Lung (tissue), 12 donors: ENCODE measurements around the gene ABCC11. TPM values are rescaled to one million over a fixed set of nuclear protein-coding genes. Genes with fewer than 3 reads are reported as not detected.

Source experiments
- ATAC-seq: fragments of 200-7000 bp; cut with Tn5 transposase; one replicate; pipeline ENCODE4 v1.9.1; 2020; ENCODE audit warnings: moderate number of reproducible peaks; ENCODE audit not compliant: insufficient read depth, low FRiP score
- DNase-seq, 3 donors: peaks; one replicate each; pipeline ENCODE4 v3.0.0-alpha.2; 2013 to 2017
- H3K27ac ChIP-seq, 2 donors: one replicate each; pipeline ENCODE4 v1.5.1; 2013; ENCODE audit warnings: mild to moderate bottlenecking in 2 of 2, moderate library complexity in 2 of 2, control low read depth in 1 of 2, inconsistent platforms in 1 of 2, low read depth in 1 of 2, low read length in 1 of 2
- H3K27me3 ChIP-seq, 3 donors: one replicate each; pipeline ENCODE4 v1.5.1; 2013; ENCODE audit warnings: low read length in 2 of 3; ENCODE audit not compliant: control insufficient read depth in 3 of 3, insufficient read depth in 3 of 3
- H3K36me3 ChIP-seq, 4 donors: one replicate each; pipeline ENCODE4 v1.5.1; 2013; ENCODE audit warnings: low read length in 4 of 4, mild to moderate bottlenecking in 1 of 4, moderate library complexity in 1 of 4; ENCODE audit not compliant: control insufficient read depth in 4 of 4, insufficient read depth in 4 of 4
- H3K4me1 ChIP-seq, 5 donors: one replicate each; pipeline ENCODE4 v1.5.1; 2013; ENCODE audit warnings: low read length in 5 of 5, mild to moderate bottlenecking in 2 of 5, moderate library complexity in 1 of 5; ENCODE audit not compliant: control insufficient read depth in 5 of 5, insufficient read depth in 5 of 5
- H3K4me3 ChIP-seq: one replicate; pipeline ENCODE4 v1.5.1; 2013; ENCODE audit warnings: mild to moderate bottlenecking, control low read depth, moderate library complexity
- H3K9ac ChIP-seq, 2 donors: one replicate each; pipeline ENCODE4 v1.5.1; 2013; ENCODE audit warnings: low read length in 2 of 2, control low read depth in 1 of 2; ENCODE audit not compliant: insufficient read depth in 1 of 2
- H3K9me3 ChIP-seq, 4 donors: one replicate each; pipeline ENCODE4 v1.5.1; 2013; ENCODE audit warnings: low read length in 3 of 4, mild to moderate bottlenecking in 1 of 4, moderate library complexity in 1 of 4; ENCODE audit not compliant: control insufficient read depth in 4 of 4, insufficient read depth in 3 of 4
- CTCF ChIP-seq: IDR thresholded peaks from 2 replicates; pipeline ENCODE4 v1.5.1; 2012; ENCODE audit warnings: mild to moderate bottlenecking; ENCODE audit errors: control extremely low read depth, extremely low read depth
- WGBS, 2 donors: extraction: QIAGEN DNeasy Blood & Tissue Kit; methylation state at CpG; one replicate each; pipeline ENCODE4 v1.1.7; 2013; 5-methylcytosine and 5-hydroxymethylcytosine counted together
- polyA plus RNA-seq, 2 donors: library from polyadenylated mRNA; stranded (reverse); fragments of 200-250 nt; gene quantifications; one replicate each; pipeline ENCODE4 v1.2.1, GENCODE V29; 2013
- total RNA-seq, 2 donors: library from RNA; depleted of rRNA in 1 of 2; stranded (reverse); fragments of >200 nt in 1 of 2; gene quantifications; one replicate each; pipeline ENCODE4 v1.2.1, GENCODE V29; 2014 to 2021
- donor health status: control.
- donor health status: control.
- donor health status: Bipolar disorder and iron deficiency.
- donor health status: healthy.
- donor health status: DM: yes; HTN: yes; CAD: no.

The ABCC11 gene
- total and polyA plus RNA-seq, 4 donors: 0.08 to 1.3 (median 0.25) TPM

GRCh38 chr16:48203974-48204824, 43.1 kb downstream of the ABCC11 start:
- H3K27ac ChIP-seq: no peak overlapping the region
- WGBS, 2 donors: 86 to 89% methylated on average over 8 of the region's 8 CpGs
- no peak for ATAC-seq

GRCh38 chr16:48201515-48202201, 45.7 kb downstream of the ABCC11 start:
- 77 to 84% methylated on average over 6 of the region's 6 CpGs for WGBS, 2 donors
- no peak for TF ChIP-seq CTCF
- Histone ChIP-seq H3K4me3 (no peak overlapping the region), H3K9ac (no peak overlapping the region), H3K27me3 (no peaks in the 10 kb centered on the region), H3K27ac (no peak overlapping the region), H3K36me3 (no peaks in the 10 kb centered on the region), H3K9me3 (peaks cover 0 to 3% (median 0%) of the 10 kb centered on the region in 4 donors), H3K4me1 (no peaks in the 10 kb centered on the region)
- DNase-seq (no peak), ATAC-seq (no peak)

More at GRCh38 chr16:48203974-48204824, 43.1 kb downstream of the ABCC11 start:
- H3K4me3 ChIP-seq: no peak overlapping the region
- no peaks in the 10 kb centered on the region for H3K4me1 ChIP-seq
- no peak for TF ChIP-seq CTCF
- no peaks in the 10 kb centered on the region for H3K27me3 ChIP-seq
- peaks cover 0 to 3% (median 0%) of the 10 kb centered on the region in 4 donors for H3K9me3 ChIP-seq
- no peak for DNase-seq
- no peaks in the 10 kb centered on the region for H3K36me3 ChIP-seq
- no peak overlapping the region for H3K9ac ChIP-seq

DNA sequence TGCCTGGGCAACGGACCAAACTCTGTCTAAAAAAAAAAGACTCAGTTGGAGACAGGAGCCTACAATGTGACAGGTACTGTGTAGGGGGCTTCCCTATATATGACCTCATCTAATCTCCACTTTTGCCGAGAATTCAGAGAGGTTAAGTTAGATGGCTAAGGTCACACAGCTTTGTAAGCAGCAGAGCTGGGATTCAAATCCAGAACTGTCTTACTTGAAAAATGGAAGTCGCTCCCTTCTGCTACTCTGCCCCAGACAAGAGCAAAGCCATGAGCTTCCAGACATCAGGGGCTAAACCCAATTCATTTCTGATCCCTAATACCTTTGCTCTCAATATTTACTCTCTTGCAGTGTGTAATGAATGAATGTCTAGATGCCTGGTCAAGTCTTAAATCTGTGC, 50.0 kb downstream of the ABCC11 start:
- Histone ChIP-seq H3K9ac (no peak overlapping the region), H3K4me3 (no peak overlapping the region), H3K27ac (no peak overlapping the region), H3K4me1 (peaks cover 0 to 6% (median 0%) of the 10 kb centered on the region in 5 donors), H3K9me3 (peaks cover 0 to 2% (median 0%) of the 10 kb centered on the region in 4 donors), H3K27me3 (no peaks in the 10 kb centered on the region), H3K36me3 (no peaks in the 10 kb centered on the region)
- 83% methylated on average over 3 of the region's 3 CpGs for WGBS, 2 donors
- ATAC-seq (no peak), DNase-seq (no peak)
- no peak for TF ChIP-seq CTCF
